Activated naive CD8-positive, alpha-beta T cell treated with anti-CD3 and anti-CD28 coated beads, Interleukin-2, amount 10 ng/mL, durations not matched to agents 7 days and 5 days (primary cell): ENCODE results near the gene TRIL. TPM values are rescaled to one million over a fixed set of nuclear protein-coding genes. Genes with fewer than 3 reads are reported as not detected.

ENCODE experiments used
- ATAC-seq: fragments of 150-1000 bp; cut with Tn5 transposase; one replicate; pipeline ENCODE4 v1.10.0; 2021; ENCODE audit warnings: low read depth, moderate library complexity
- POLR2A ChIA-PET: fragments of 350-600 bp; sonication (Branson Sonifier 250); formaldehyde crosslinking; loops from one replicate; lab custom pipeline; 2021; ENCODE audit warnings: antibody characterized with exemption; lab: Charles Lee
- DNase-seq: peaks from one replicate; pipeline ENCODE4 v3.0.0; 2021
- H3K27ac Mint-ChIP-seq: one replicate; pipeline ENCODE4 v1.8.0; 2022; ENCODE audit warnings: mild to moderate bottlenecking, mixed read lengths
- H3K27me3 Mint-ChIP-seq: one replicate; pipeline ENCODE4 v1.8.0; 2022; ENCODE audit warnings: mild to moderate bottlenecking, moderate library complexity, mixed read lengths
- H3K36me3 Mint-ChIP-seq: one replicate; pipeline ENCODE4 v1.8.0; 2021; ENCODE audit warnings: mild to moderate bottlenecking, mixed read lengths
- H3K4me1 Mint-ChIP-seq: one replicate; pipeline ENCODE4 v1.8.0; 2021; ENCODE audit warnings: mixed read lengths
- H3K4me3 Mint-ChIP-seq: one replicate; pipeline ENCODE4 v1.8.0; 2022; ENCODE audit warnings: mild to moderate bottlenecking, moderate library complexity, mixed read lengths
- H3K9me3 Mint-ChIP-seq: one replicate; pipeline ENCODE4 v1.8.0; 2021; ENCODE audit warnings: mixed read lengths
- total RNA-seq, 2 experiments: library from RNA; stranded (reverse); gene quantifications; one replicate each; pipeline ENCODE4 v1.2.3, GENCODE V29; 2021

TRIL gene
- total RNA-seq, 2 experiments from 2014 or later, result not detected

DNA sequence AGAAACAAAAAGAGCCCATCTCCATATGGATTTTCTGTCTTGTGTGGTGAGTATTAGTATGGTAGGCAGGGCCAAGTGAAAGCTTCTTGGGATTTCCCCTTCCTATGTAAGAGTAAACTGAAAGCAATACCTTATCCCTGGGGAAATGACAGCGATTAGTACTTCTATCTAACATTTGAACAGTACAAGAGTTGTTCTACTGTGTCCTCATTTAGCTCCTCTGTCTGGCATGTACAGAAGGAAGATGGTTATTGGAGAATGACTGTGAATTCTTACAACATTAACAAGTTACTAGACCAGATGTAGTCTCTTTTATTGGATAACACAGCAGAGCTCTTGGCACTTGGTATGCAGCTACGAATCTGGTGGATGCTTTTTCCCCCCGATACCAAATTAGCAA, 17.9 kb upstream of the TRIL start:
- peaks cover 3% of the 10 kb centered on the region for H3K27me3 Mint-ChIP-seq
- POLR2A ChIA-PET, result no interaction called here
- H3K4me1 Mint-ChIP-seq, result no peaks in the 10 kb centered on the region
- ATAC-seq (no peak), DNase-seq (no peak)
- H3K9me3 Mint-ChIP-seq, result peaks cover 12% of the 10 kb centered on the region
- no peak overlapping the region for H3K4me3 Mint-ChIP-seq
- no peak overlapping the region for H3K27ac Mint-ChIP-seq
- peaks cover 2% of the 10 kb centered on the region for H3K36me3 Mint-ChIP-seq

DNA sequence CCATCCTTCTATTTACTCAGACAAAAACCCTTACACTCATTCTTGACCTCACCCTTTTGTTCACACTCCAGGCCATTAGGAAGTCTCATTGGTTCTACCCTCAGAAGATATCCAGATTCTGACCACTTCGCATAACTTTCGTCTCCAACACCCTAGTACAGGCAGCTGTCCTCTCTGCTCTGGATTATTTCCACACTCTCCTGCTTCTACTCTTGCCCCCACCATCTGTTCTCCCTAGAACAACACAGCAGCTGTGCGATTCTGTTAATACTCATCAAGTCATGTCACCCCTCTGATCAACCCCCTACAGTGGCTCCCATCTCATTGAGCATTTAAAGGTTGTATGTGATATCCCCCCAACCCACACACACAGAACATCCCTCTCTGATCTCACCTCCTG, 15.5 kb upstream of the TRIL start:
- Mint-ChIP-seq H3K4me3 (no peak overlapping the region), H3K4me1 (no peaks in the 10 kb centered on the region), H3K36me3 (peaks cover 2% of the 10 kb centered on the region), H3K27me3 (no peaks in the 10 kb centered on the region), H3K27ac (no peak overlapping the region), H3K9me3 (peaks cover 16% of the 10 kb centered on the region)
- DNase-seq (no peak), ATAC-seq (no peak)
- POLR2A ChIA-PET, result no interaction called here

DNA sequence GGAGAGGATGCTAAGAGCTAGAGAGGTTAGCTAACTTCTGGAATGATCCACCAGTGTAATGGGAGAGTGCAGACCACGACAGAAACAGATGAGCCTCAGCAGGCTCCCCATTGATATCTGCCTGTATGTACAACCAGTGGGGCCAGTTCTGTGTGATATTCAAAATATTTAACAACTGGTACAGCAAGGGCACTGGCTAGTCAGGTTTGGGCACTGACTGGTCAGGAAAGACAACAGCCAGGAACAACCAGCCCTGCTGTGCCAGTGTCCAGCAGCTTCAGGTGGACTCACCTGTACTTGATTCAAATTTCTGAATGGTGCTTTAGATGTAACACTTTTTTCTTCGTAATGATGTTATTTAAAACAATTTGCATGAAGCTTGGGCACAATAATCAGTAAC, 5.9 kb upstream of the TRIL start:
- H3K9me3 Mint-ChIP-seq, result peaks cover 2% of the 10 kb centered on the region
- ATAC-seq, result no peak

DNA sequence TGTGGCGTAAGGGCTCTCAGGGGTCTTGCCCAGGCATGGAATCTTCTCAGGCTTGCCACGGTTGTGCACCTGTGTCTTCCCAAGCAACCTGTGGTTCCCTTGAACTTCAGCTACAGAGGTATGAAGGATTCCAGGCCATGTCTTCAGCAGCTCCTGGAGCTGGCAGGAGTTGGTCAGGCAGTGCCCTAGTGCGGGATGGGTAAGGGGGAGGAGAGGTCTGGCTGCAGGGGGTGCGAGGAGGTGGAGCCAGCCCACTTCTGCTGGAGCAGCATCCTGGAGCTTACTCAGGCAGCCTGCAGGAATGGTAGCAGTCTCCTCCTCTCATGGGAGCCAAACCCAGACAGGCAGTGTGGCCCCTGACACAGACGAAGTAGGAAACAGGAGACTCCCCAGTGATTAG, 3.8 kb upstream of the TRIL start:
- Mint-ChIP-seq H3K4me3 (no peak overlapping the region), H3K9me3 (no peaks in the 10 kb centered on the region), H3K4me1 (peaks cover 6% of the 10 kb centered on the region), H3K27ac (no peak overlapping the region), H3K36me3 (peaks cover 2% of the 10 kb centered on the region), H3K27me3 (peaks cover 30% of the 10 kb centered on the region)
- POLR2A ChIA-PET, result no interaction called here
- no peak for DNase-seq
- ATAC-seq, result no peak

More for the DNA sequence above, 5.9 kb upstream of the TRIL start:
- no peak overlapping the region for H3K27ac Mint-ChIP-seq
- no peak for DNase-seq
- POLR2A ChIA-PET, result no interaction called here
- H3K27me3 Mint-ChIP-seq, result peaks cover 14% of the 10 kb centered on the region
- no peak overlapping the region for H3K4me3 Mint-ChIP-seq
- no peaks in the 10 kb centered on the region for H3K4me1 Mint-ChIP-seq
- H3K36me3 Mint-ChIP-seq, result no peaks in the 10 kb centered on the region

DNA sequence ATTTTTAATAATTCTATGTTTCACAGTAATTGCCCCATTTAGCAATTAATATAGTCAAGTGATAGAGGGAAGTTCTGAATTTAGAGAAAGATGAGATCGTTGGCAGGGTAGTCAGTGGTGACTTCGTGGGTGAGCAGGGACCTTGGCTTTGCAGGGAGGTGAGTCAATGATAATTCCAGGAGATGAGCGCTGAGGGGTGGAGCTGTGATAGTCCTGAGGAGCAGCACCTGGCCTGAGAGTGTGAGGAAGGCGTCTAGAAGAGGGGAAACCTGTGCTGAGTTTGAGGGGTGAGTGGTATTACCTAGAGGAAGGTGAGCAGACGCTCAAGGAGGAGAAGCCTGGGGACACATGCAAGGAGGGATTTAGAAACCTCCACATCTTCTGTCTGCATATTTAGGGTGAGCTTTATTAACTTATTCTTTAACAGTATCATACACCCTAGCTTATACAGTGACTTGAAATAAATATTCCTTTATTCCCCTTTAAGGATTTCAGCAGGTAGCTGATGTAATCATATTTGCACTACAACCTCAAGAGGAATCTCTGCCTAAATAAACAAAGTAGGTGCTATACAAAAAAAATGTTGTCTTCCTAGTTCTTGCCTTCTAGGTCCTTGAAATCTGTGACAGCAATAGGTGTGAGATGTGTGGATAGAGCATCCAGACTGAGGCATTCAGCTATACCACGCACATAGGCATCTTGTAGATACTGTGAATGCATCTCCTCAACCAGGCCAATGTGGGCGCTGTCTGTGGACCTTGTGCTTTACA, 2.1 kb upstream of the TRIL start:
- Mint-ChIP-seq H3K4me1 (peaks cover 6% of the 10 kb centered on the region), H3K27me3 (peaks cover 37% of the 10 kb centered on the region), H3K4me3 (no peak overlapping the region), H3K36me3 (peaks cover 2% of the 10 kb centered on the region), H3K27ac (no peak overlapping the region), H3K9me3 (no peaks in the 10 kb centered on the region)
- ATAC-seq, result no peak
- no peak for DNase-seq
- POLR2A ChIA-PET, result no interaction called here

DNA sequence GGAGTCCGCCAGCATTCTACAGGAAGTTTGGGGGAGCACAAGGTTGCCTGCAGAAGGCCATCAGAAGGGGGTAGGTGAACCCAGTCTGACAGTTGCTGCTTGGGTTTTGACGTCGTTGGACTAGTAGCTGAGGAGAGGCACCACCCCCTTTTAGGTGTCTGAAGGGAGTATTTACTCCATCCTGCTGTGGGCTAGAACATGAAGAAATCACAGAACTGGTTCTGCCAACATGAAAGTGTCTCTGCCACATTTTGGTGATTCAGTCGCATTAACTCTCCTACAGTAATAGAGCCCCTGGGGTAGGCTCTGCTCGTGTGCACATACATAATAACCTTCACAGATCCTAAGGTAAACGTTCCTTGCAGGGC, 834 bp upstream of the TRIL start:
- Mint-ChIP-seq H3K27ac (no peak overlapping the region), H3K36me3 (peaks cover 2% of the 10 kb centered on the region), H3K9me3 (no peaks in the 10 kb centered on the region), H3K4me3 (no peak overlapping the region), H3K27me3 (peaks cover 49% of the 10 kb centered on the region), H3K4me1 (peaks cover 6% of the 10 kb centered on the region)
- DNase-seq, result no peak
- POLR2A ChIA-PET, result no interaction called here
- no peak for ATAC-seq

DNA sequence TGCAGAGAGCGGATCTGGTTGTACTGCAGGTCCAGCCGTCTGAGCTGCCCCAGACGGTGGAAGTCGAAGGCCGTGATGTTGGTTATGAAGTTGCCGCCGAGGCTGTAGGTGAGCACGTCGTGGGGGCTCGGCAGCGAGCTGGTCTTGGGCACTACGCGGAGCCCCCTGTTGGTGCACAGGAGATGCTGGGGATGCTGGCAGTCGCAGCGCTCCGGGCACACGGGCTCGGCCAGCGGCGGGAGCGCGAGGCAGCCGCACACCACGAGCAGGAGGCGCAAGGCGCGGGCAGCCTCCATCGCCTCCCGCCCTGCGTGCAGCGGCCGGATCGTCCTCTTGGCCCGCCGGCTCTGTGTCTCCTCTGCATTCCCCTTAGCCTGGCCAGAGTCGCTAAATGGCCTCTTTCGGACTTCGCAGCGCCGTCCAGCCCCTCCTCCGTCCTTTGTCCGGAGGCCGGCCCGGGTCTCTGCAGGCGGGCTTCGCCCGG, 337 bp downstream of the TRIL start:
- Mint-ChIP-seq H3K36me3 (peaks cover 2% of the 10 kb centered on the region), H3K27me3 (peaks cover 61% of the 10 kb centered on the region), H3K4me3 (peak overlapping the region; percentile 40), H3K27ac (peak overlapping the region; percentile 36), H3K4me1 (peaks cover 6% of the 10 kb centered on the region), H3K9me3 (no peaks in the 10 kb centered on the region)
- DNase-seq, result no peak
- POLR2A ChIA-PET, result no interaction called here
- ATAC-seq, result no peak

DNA sequence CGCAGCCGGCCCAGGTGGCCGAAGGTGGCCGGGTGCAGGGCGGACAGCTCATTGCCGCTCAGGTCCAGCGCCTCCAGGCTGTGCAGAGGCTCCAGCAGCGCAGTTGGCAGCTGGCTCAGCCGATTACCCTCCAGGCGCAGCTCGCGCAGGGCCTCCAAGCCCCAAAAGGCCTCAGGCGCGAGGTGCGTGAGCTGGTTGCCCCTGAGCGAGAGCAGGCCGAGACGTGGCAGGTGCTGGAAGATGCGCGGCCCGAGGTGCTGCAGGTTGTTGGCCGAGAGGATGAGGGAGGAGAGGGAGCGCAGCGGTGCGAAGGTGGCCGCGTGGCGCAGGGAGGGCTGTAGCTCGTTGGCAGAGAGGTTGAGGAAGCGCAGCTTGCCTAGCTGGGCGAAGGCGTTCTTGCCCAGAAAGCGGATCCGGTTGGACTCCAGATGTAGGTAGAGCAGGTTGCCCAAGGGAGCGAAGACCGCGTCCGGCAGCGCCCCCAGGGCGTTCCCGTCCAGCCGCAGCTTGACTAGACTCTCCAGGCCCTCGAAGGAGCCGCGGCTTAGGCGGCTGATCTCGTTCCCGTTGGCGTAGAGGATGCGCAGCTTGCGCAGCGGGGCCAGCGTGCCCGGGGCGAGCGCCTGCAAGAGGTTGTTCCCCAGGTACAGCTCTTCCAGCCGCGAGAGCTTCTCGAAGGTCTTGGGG, 923 bp downstream of the TRIL start:
- peaks cover 2% of the 10 kb centered on the region for H3K36me3 Mint-ChIP-seq
- H3K27me3 Mint-ChIP-seq, result peaks cover 64% of the 10 kb centered on the region
- ATAC-seq, result peak; percentile 20
- peak; percentile 39 for DNase-seq
- H3K9me3 Mint-ChIP-seq, result no peaks in the 10 kb centered on the region
- POLR2A ChIA-PET, result no interaction called here
- H3K27ac Mint-ChIP-seq, result no peak overlapping the region
- H3K4me3 Mint-ChIP-seq, result peak overlapping the region; percentile 40
- peaks cover 6% of the 10 kb centered on the region for H3K4me1 Mint-ChIP-seq

DNA sequence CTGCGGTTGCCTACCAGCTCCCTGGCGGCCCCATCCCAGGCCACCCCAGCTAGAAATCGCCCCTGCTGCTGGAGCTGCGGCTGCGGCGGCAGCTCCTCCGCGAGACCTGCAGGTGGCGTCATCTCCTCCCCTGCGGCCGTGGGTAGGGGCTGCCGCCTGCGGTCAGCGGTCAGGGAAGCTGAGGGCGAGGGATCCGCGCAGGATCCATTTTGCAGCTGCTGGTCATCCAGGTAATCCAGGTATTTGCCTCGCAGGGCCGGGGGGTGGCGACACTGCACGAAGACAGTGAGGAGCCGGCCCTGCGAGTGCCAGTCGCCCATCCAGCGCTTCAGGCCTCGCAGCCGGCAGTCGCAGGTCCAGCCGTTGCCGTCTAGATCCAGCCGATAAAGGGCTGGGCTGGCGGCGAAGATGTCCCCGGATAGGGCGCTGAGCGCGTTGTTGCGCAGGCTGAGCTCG, 1.5 kb downstream of the TRIL start:
- H3K9me3 Mint-ChIP-seq, result no peaks in the 10 kb centered on the region
- peaks cover 64% of the 10 kb centered on the region for H3K27me3 Mint-ChIP-seq
- peaks cover 6% of the 10 kb centered on the region for H3K4me1 Mint-ChIP-seq
- peak; percentile 38 for DNase-seq
- H3K27ac Mint-ChIP-seq, result no peak overlapping the region
- ATAC-seq, result no peak
- POLR2A ChIA-PET, result no interaction called here
- peaks cover 2% of the 10 kb centered on the region for H3K36me3 Mint-ChIP-seq
- H3K4me3 Mint-ChIP-seq, result no peak overlapping the region

DNA sequence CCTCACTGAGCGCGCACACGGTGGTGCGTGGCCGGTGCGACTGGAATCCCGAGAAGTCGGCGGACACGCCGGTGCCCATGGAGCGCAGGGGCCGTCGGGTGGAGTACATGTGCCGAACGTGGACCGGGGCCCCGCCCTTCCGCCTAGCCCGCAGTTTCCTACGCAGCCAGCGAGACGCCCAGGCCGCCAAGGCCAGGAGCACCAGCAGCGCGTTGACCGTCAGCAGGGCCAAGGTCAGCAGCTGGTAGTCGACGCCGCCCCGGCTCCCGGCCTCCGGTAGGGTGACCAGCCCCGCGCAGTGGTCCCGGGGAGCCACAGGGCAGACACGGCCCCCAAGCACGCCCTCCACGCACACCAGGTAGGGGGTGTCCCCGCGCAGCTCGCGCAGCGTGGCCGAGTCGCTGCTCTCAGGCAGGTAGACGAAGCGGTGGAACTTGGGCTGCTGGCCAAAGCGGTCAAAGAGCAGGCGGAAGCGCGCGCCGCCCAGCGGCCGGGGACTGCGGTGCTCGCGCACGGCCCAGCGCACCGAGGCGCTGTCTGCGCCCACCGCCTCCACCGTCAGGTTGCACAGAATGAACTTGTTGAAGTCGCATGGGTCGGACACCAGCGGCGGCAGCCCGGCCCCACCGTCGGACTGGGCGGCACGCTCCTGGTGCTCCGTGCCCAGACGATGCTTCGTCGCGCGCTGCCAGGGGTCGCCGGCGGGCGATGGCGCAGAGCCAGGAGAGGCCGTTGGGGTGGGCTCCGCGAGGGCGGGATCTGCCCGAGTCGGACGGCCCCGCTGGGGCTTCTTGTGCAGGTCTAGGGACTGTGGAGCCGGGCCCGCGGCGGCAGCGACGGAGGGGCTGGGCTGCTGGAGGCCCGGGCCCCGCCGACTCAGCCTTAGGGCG, 2.2 kb downstream of the TRIL start:
- DNase-seq (peak; percentile 53), ATAC-seq (peak; percentile 37)
- Mint-ChIP-seq H3K4me1 (peaks cover 6% of the 10 kb centered on the region), H3K27me3 (peaks cover 64% of the 10 kb centered on the region), H3K27ac (no peak overlapping the region), H3K36me3 (peaks cover 2% of the 10 kb centered on the region), H3K4me3 (no peak overlapping the region), H3K9me3 (no peaks in the 10 kb centered on the region)
- POLR2A ChIA-PET, result no interaction called here

DNA sequence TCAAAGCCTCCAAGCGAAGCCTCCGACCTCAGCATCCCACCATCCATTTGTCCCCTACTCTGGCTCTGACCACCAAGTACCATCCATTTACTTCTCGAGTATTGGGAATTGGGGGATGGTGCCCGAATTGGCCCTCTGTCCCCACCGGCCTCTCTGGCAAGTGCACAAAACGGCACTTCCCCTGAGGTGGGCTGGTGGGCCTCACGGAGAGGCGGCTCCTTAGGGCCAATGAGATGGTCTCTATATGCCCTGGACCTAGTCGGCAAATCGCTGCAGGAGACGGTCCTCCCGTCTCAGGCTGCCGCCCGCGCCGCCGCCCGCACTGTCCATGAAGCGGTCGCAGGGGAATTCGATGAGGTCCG, 2.8 kb downstream of the TRIL start:
- H3K4me1 Mint-ChIP-seq, result peaks cover 6% of the 10 kb centered on the region
- H3K9me3 Mint-ChIP-seq, result no peaks in the 10 kb centered on the region
- no peak for DNase-seq
- H3K27ac Mint-ChIP-seq, result no peak overlapping the region
- POLR2A ChIA-PET, result no interaction called here
- no peak overlapping the region for H3K4me3 Mint-ChIP-seq
- ATAC-seq, result no peak
- peaks cover 2% of the 10 kb centered on the region for H3K36me3 Mint-ChIP-seq
- H3K27me3 Mint-ChIP-seq, result peaks cover 64% of the 10 kb centered on the region

DNA sequence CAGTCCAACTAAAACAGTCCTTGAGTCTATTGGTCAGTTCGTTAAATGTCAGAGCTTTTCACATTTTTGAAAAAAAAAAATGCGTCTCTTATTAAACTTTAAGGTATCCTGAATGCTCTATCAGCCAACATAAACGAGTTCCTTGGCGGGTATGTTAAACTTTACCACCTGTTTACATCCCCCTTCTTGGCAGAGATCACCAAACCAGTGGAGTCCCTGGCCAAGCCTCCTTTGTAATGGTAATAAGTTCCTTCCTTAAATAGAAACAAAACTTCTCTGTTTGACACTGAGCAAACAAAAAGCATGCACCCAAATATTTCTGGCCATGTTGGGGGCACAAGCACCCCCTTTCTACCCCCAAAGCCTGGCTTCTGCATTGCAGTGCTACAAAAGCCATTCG, 3.2 kb downstream of the TRIL start:
- ATAC-seq (no peak), DNase-seq (no peak)
- peaks cover 2% of the 10 kb centered on the region for H3K36me3 Mint-ChIP-seq
- POLR2A ChIA-PET, result no interaction called here
- no peak overlapping the region for H3K4me3 Mint-ChIP-seq
- H3K9me3 Mint-ChIP-seq, result no peaks in the 10 kb centered on the region
- H3K4me1 Mint-ChIP-seq, result peaks cover 6% of the 10 kb centered on the region
- peaks cover 60% of the 10 kb centered on the region for H3K27me3 Mint-ChIP-seq
- no peak overlapping the region for H3K27ac Mint-ChIP-seq

DNA sequence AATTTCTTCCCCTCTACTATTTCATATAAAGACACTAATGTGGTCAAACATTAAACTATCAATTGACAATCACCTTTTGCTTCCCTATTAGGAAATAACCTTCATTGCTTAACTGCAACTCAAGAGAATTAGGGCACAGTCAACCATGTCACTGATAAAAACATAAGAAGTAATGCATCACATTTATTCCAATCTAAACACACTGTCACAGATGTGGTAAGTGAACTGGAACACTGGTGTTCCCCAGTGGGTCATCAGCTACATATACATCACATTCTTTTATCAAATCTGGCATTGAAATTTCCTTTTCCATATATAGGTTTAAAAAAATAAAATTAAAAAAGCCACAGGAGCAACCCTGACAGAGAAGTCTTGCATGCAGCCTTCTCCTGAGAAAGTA, 3.7 kb downstream of the TRIL start:
- Mint-ChIP-seq H3K36me3 (peaks cover 2% of the 10 kb centered on the region), H3K27me3 (peaks cover 56% of the 10 kb centered on the region), H3K27ac (no peak overlapping the region), H3K4me1 (peaks cover 6% of the 10 kb centered on the region), H3K4me3 (no peak overlapping the region), H3K9me3 (no peaks in the 10 kb centered on the region)
- DNase-seq, result no peak
- POLR2A ChIA-PET, result no interaction called here
- ATAC-seq, result no peak
